Measurements from ENCODE around the gene LTBP1. TPM values are rescaled to one million over a fixed set of nuclear protein-coding genes. Genes with fewer than 3 reads are reported as not detected.

Gene LTBP1
- total RNA-seq, 4 donors from 2014 or later: 5.1 to 12.9 (median 10.7) TPM

- Histone ChIP-seq H3K9me3 (no peaks in the 10 kb centered on the region), H3K4me1 (peaks cover 0 to 4% of the 10 kb centered on the region in 2 donors), H3K4me3 (replicated peaks in 1 of 3) (no peak overlapping the region), H3K36me3 (no peaks in the 10 kb centered on the region), H3K27me3 (no peaks in the 10 kb centered on the region), H3K27ac (no peak overlapping the region)
- WGBS, 2 donors: 78 to 84% methylated on average over 3 to 5 of the region's 5 CpGs
- no peak for DNase-seq
- intact Hi-C loops (cut with DNase I): no loop called here
- TF ChIP-seq CTCF (IDR thresholded peaks at IDR 0.05): no peak
- no peak for TF ChIP-seq POLR2A (IDR thresholded peaks at IDR 0.05)
Observed at GRCh38 chr2:33250417-33251029, 303.8 kb downstream of the LTBP1 start.

GRCh38 chr2:33256162-33256755 is 309.5 kb downstream of the LTBP1 start:
- Histone ChIP-seq H3K4me3 (replicated peaks in 1 of 3) (no peak overlapping the region), H3K4me1 (no peaks in the 10 kb centered on the region), H3K27ac (no peak overlapping the region), H3K36me3 (no peaks in the 10 kb centered on the region), H3K27me3 (no peaks in the 10 kb centered on the region), H3K9me3 (no peaks in the 10 kb centered on the region)
- intact Hi-C loops (cut with DNase I): no loop called here
- no peak for DNase-seq
- WGBS, 2 donors: 94 to 95% methylated on average over 6 of the region's 6 CpGs
- TF ChIP-seq CTCF (IDR thresholded peaks at IDR 0.05) (no peak), POLR2A (IDR thresholded peaks at IDR 0.05) (no peak)

GRCh38 chr2:33258387-33258786 is 311.6 kb downstream of the LTBP1 start:
- 89 to 91% methylated on average over 4 of the region's 4 CpGs for WGBS, 2 donors
- intact Hi-C loops (cut with DNase I): no loop called here

GRCh38 chr2:33262097-33262496 is 315.3 kb downstream of the LTBP1 start:
- Histone ChIP-seq H3K36me3 (no peaks in the 10 kb centered on the region), H3K27ac (no peak overlapping the region), H3K27me3 (no peaks in the 10 kb centered on the region), H3K4me1 (no peaks in the 10 kb centered on the region), H3K9me3 (no peaks in the 10 kb centered on the region), H3K4me3 (replicated peaks in 1 of 3) (no peak overlapping the region)
- 92 to 93% methylated on average over 4 of the region's 4 CpGs for WGBS, 2 donors
- DNase-seq: no peak
- TF ChIP-seq CTCF (IDR thresholded peaks at IDR 0.05) (no peak), POLR2A (IDR thresholded peaks at IDR 0.05) (no peak)
- intact Hi-C loops (cut with DNase I): no loop called here

More at GRCh38 chr2:33258387-33258786, 311.6 kb downstream of the LTBP1 start:
- no peaks in the 10 kb centered on the region for H3K27me3 ChIP-seq
- H3K36me3 ChIP-seq: no peaks in the 10 kb centered on the region
- TF ChIP-seq CTCF (IDR thresholded peaks at IDR 0.05) (no peak), POLR2A (IDR thresholded peaks at IDR 0.05) (no peak)
- H3K27ac ChIP-seq: no peak overlapping the region
- DNase-seq: no peak
- no peaks in the 10 kb centered on the region for H3K4me1 ChIP-seq
- no peak overlapping the region for H3K4me3 ChIP-seq (replicated peaks in 1 of 3)
- H3K9me3 ChIP-seq: no peaks in the 10 kb centered on the region

- no peak overlapping the region for H3K27ac ChIP-seq
Observed at GRCh38 chr2:33264766-33265165, 318.0 kb downstream of the LTBP1 start.

More at GRCh38 chr2:33264766-33265165, 318.0 kb downstream of the LTBP1 start:
- Histone ChIP-seq H3K27me3 (no peaks in the 10 kb centered on the region), H3K9me3 (no peaks in the 10 kb centered on the region), H3K36me3 (no peaks in the 10 kb centered on the region), H3K4me3 (replicated peaks in 1 of 3) (no peak overlapping the region), H3K4me1 (no peaks in the 10 kb centered on the region)
- no peak for DNase-seq
- TF ChIP-seq POLR2A (IDR thresholded peaks at IDR 0.05) (no peak), CTCF (IDR thresholded peaks at IDR 0.05) (no peak)
- 81 to 93% methylated on average over 3 of the region's 3 CpGs for WGBS, 2 donors
- intact Hi-C loops (cut with DNase I): no loop called here
